Heart right ventricle (tissue), 16 donors: ENCODE measurements around the gene MMD. TPM values are rescaled to one million over a fixed set of nuclear protein-coding genes. Genes with fewer than 3 reads are reported as not detected.

Experiments
- ATAC-seq, 8 donors: fragments of 200-7000 bp; cut with Tn5 transposase; one replicate each; pipeline ENCODE4 v1.9.1; 2020; ENCODE audit warnings: mild to moderate bottlenecking in 8 of 8, moderate library complexity in 8 of 8, moderate number of reproducible peaks in 1 of 8
- DNase-seq, 2 donors: peaks; one replicate each; pipeline ENCODE4 v3.0.0-alpha.2; 2020
- H3K27ac ChIP-seq, 10 donors: fragments of 200-600 bp; sonication (generic) in 2 of 10; one replicate each; pipeline versions ENCODE4 v1.5.0 to v1.8.0; 2020 to 2022; ENCODE audit warnings: mild to moderate bottlenecking in 3 of 10
- H3K27me3 ChIP-seq, 7 donors: fragments of 200-600 bp; one replicate each; pipeline ENCODE4 v1.8.0; 2021 to 2022; ENCODE audit warnings: mild to moderate bottlenecking in 2 of 7
- H3K36me3 ChIP-seq, 9 donors: fragments of 200-600 bp; sonication (generic) in 1 of 9; one replicate each; pipeline versions ENCODE4 v1.5.0 to v1.8.0; 2020 to 2022; ENCODE audit warnings: mild to moderate bottlenecking in 2 of 9
- H3K4me1 ChIP-seq, 9 donors: fragments of 200-600 bp; sonication (generic) in 1 of 9; one replicate each; pipeline versions ENCODE4 v1.5.0 to v1.8.0; 2020 to 2022; ENCODE audit warnings: mild to moderate bottlenecking in 4 of 9
- H3K4me3 ChIP-seq, 10 donors: fragments of 200-600 bp; sonication (generic) in 2 of 10; one replicate each; pipeline versions ENCODE4 v1.5.0 to v1.8.0; 2020 to 2022; ENCODE audit warnings: mild to moderate bottlenecking in 7 of 10, moderate library complexity in 2 of 10
- H3K9me3 ChIP-seq, 11 donors: fragments of 200-600 bp in 10 of 11; sonication (generic) in 2 of 11; one replicate each; pipeline versions ENCODE4 v1.5.0 to v1.8.0; 2013 to 2022; ENCODE audit warnings: mild to moderate bottlenecking in 2 of 11, control low read depth in 1 of 11, moderate library complexity in 1 of 11
- CTCF ChIP-seq, 9 donors: fragments of 200-600 bp; sonication (generic) in 2 of 9; IDR thresholded peaks; one replicate each; pipeline versions ENCODE4 v1.5.0 to v1.8.0; 2021 to 2022; ENCODE audit warnings: antibody characterized with exemption in 9 of 9, mild to moderate bottlenecking in 5 of 9, moderate library complexity in 1 of 9
- WGBS, 2 donors: extraction: QIAGEN DNeasy Blood & Tissue Kit; methylation state at CpG; one replicate each; pipeline ENCODE4 v1.1.7; 2013; ENCODE audit warnings: inconsistent platforms in 1 of 2; 5-methylcytosine and 5-hydroxymethylcytosine counted together
- intact Hi-C, 10 donors: fragments of 100-400 bp; cut with DNase I; formaldehyde crosslinking; loops; one replicate each; pipeline versions ENCODE4 v1.11.1 to v1.14.2; 2022
- polyA plus RNA-seq, 2 donors: library from polyadenylated mRNA; stranded (reverse); fragments of 200-250 nt; gene quantifications; one replicate each; pipeline ENCODE4 v1.2.3, GENCODE V29; 2013
- total RNA-seq, 10 donors: library from RNA; stranded (reverse); fragmentation: NEBNext Ultra II Directional in 3 of 10; extraction: Animal tissue kit (Norgen Biotek cat#: 25700) in 3 of 10; gene quantifications; one replicate each; pipeline versions ENCODE4 v1.2.1 to v1.2.4, GENCODE V29; 2021 to 2023
- donor health status: Arrhythmogenic right ventricular cardiomyopathy.
- donor health status: ischemic (EF 13 %, LVEDD 7.1; RV severe dilation, severe dysfunction).
- donor health status: healthy with polysubstance abuse.
- donor health status: DM: no; HTN: yes; CAD: no.
- donor health status: DM: no; HTN: no; CAD: no.
- donor health status: ischemic (EF 25% LVEDD 6.9; RV normal size, moderate dysfunction).
- donor health status: ischemic (EF 25% LVEDD 5.7; RV mildly dilated, moderate dysfunction).
- donor health status: healthy.
- donor health status: DM: yes; HTN: yes; CAD: no.
- donor health status: Ischemic cardiomyopathy.
- donor health status: ischemic (EF 35%, LVEDD 5.7; RV mildly dilated, moderate dysfunction).
- donor health status: nonischemic (EF 11% LVEDD 7.7; RV severe dilation, severe dysfunction).
- donor health status: DM: yes; HTN: yes; CAD: no.
- donor health status: PGD.
- donor health status: ischemic (EF 29% LVEDD 5.4; RV normal size, mild dysfunction).
- donor health status: nonischemic (EF 23%, LVEDD 6.1; RV moderate dilation, normal function).

The MMD gene
- total and polyA plus RNA-seq, 12 donors, result 6.4 to 20.8 (median 10.4) TPM

DNA sequence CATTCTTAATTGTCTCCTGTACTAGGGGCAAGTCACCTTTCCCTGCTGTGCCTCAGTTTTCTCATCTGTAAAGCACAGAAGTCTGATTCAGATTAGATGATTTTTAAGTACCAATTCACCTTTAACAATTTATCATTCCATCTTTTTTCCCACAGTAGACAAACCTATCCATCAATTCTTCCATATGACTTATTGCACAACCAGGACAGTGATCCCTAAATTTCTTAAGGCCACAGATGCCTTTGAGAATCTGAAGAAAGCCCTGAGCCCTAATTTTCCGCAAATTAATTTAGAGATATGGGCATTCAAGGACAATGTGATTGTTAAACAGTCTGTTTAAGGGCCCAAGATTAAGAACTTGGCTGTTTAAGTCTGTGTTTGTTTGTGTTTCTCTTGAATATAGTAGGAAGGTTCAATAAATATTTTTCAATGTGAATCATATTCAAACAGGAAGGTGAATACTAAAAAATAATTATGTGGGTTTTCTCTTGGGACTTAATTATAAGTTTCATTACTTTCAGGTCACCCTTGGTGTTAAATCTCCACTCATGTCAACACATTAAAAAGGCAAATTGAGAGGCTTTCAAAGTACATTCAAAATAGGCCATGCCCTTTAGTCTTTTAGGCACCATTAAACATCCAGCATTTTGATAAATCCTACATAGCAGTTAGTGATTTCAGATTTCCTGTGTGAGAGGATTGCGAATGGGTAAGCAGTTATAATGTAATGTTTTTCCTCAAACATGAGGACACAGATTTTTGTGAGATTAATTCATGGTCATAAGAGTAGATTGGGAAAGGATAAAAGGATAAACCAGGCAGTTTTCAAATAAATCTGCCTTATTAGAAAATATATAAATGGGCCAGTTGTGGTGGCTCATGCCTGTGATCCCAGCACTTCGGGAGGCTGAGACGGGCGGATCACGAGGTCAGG lies 34.9 kb upstream of the MMD start:
- DNase-seq, result no peak
- H3K9me3 ChIP-seq, result no peaks in the 10 kb centered on the region
- 94 to 97% methylated on average over 6 of the region's 6 CpGs for WGBS, 2 donors
- no peaks in the 10 kb centered on the region for H3K27me3 ChIP-seq
- H3K4me1 ChIP-seq, result peaks cover 3 to 35% (median 9%) of the 10 kb centered on the region in 9 donors
- TF ChIP-seq CTCF (IDR thresholded peaks at IDR 0.05), result no peak
- no peak overlapping the region for H3K4me3 ChIP-seq
- H3K36me3 ChIP-seq, result no peaks in the 10 kb centered on the region
- no peak overlapping the region for H3K27ac ChIP-seq
- intact Hi-C loops, result no loop called here
- ATAC-seq, result no peak

- no peak for DNase-seq
- no peaks in the 10 kb centered on the region for H3K36me3 ChIP-seq
- intact Hi-C loops, result no loop called here
- 85 to 86% methylated on average over 4 of the region's 4 CpGs for WGBS, 2 donors
- no peak for TF ChIP-seq CTCF (IDR thresholded peaks at IDR 0.05)
- H3K27me3 ChIP-seq, result no peaks in the 10 kb centered on the region
- H3K9me3 ChIP-seq, result no peaks in the 10 kb centered on the region
- ATAC-seq, result no peak
- peaks cover 3 to 43% (median 9%) of the 10 kb centered on the region in 9 donors for H3K4me1 ChIP-seq
- no peak overlapping the region for H3K4me3 ChIP-seq
- no peak overlapping the region for H3K27ac ChIP-seq
Observed at GRCh38 chr17:55454906-55455474, 33.4 kb upstream of the MMD start.

- no peak overlapping the region for H3K4me3 ChIP-seq
- no peak for TF ChIP-seq CTCF (IDR thresholded peaks at IDR 0.05)
- 45 to 49% methylated on average over 6 of the region's 6 CpGs for WGBS, 2 donors
- peaks cover 3 to 43% (median 9%) of the 10 kb centered on the region in 9 donors for H3K4me1 ChIP-seq
- DNase-seq (no peak), ATAC-seq (no peak)
- H3K27me3 ChIP-seq, result no peaks in the 10 kb centered on the region
- peak overlapping the region in 1 of 10 donors; percentile 0 for H3K27ac ChIP-seq
- H3K9me3 ChIP-seq, result no peaks in the 10 kb centered on the region
- intact Hi-C loops, result no loop called here
- no peaks in the 10 kb centered on the region for H3K36me3 ChIP-seq
Observed at GRCh38 chr17:55453839-55454557, 32.4 kb upstream of the MMD start.

- DNase-seq (peak in 1 of 2 donors; percentile 44), ATAC-seq (peak; percentile 23 to 96 (median 86))
Observed at GRCh38 chr17:55452139-55452790, 30.6 kb upstream of the MMD start.

More at GRCh38 chr17:55452139-55452790, 30.6 kb upstream of the MMD start:
- Histone ChIP-seq H3K9me3 (no peaks in the 10 kb centered on the region), H3K27ac (peak overlapping the region in 2 of 10 donors; percentile 60 to 77), H3K27me3 (no peaks in the 10 kb centered on the region), H3K4me3 (no peak overlapping the region), H3K36me3 (no peaks in the 10 kb centered on the region), H3K4me1 (peaks cover 3 to 43% (median 9%) of the 10 kb centered on the region in 9 donors)
- WGBS, 2 donors, result 25 to 30% methylated on average over 5 of the region's 5 CpGs
- intact Hi-C loops, result no loop called here
- TF ChIP-seq CTCF (IDR thresholded peaks at IDR 0.05), result no peak
